ENCODE data around the gene CAMTA2.

Gene CAMTA2

GRCh38 chr17:5002121-5002788 is 14.8 kb upstream of the CAMTA2 start:
- no peak for DNase-seq (ENCODE audit: low read depth)

- no peak for DNase-seq (ENCODE audit: low read depth)
Measured at GRCh38 chr17:5000237-5000639, 12.8 kb upstream of the CAMTA2 start.

GRCh38 chr17:4999430-5000093 is 12.1 kb upstream of the CAMTA2 start:
- DNase-seq (ENCODE audit: low read depth): no peak

- no peak for DNase-seq (ENCODE audit: low read depth)
Measured at GRCh38 chr17:4998732-4999429, 11.4 kb upstream of the CAMTA2 start.

GRCh38 chr17:4998027-4998731 is 10.7 kb upstream of the CAMTA2 start:
- DNase-seq (ENCODE audit: low read depth): no peak

- no peak for DNase-seq (ENCODE audit: low read depth)
Measured at GRCh38 chr17:4997302-4998026, 10.0 kb upstream of the CAMTA2 start, which contains the start of the genes INCA1 and KIF1C. INCA1 (minus strand) TSS chr17:4997522; CDS start chr17:4994437, 3,085 bp downstream. KIF1C (plus strand) TSS chr17:4997950; CDS start chr17:5000247, 2,297 bp downstream.

- DNase-seq (ENCODE audit: low read depth): no peak
Measured at GRCh38 chr17:4994081-4994595, 6.7 kb upstream of the CAMTA2 start.

- no peak for DNase-seq (ENCODE audit: low read depth)
Measured at GRCh38 chr17:4987767-4988567, 492 bp upstream of the CAMTA2 start.

- DNase-seq (ENCODE audit: low read depth): no peak
Measured at GRCh38 chr17:4986403-4986802, 1.1 kb downstream of the CAMTA2 start.

GRCh38 chr17:4982305-4982704 is 5.2 kb downstream of the CAMTA2 start:
- no peak for DNase-seq (ENCODE audit: low read depth)

GRCh38 chr17:4980644-4981216 is 6.7 kb downstream of the CAMTA2 start:
- DNase-seq (ENCODE audit: low read depth): no peak

- DNase-seq (ENCODE audit: low read depth): no peak
Measured at GRCh38 chr17:4978726-4979125, 8.7 kb downstream of the CAMTA2 start.

GRCh38 chr17:4974115-4974670 is 13.3 kb downstream of the CAMTA2 start:
- no peak for DNase-seq (ENCODE audit: low read depth)

GRCh38 chr17:4973256-4974114 is 14.0 kb downstream of the CAMTA2 start:
- DNase-seq (ENCODE audit: low read depth): no peak

GRCh38 chr17:4972752-4973151 is 14.7 kb downstream of the CAMTA2 start:
- no peak for DNase-seq (ENCODE audit: low read depth)

GRCh38 chr17:4972322-4972721 is 15.2 kb downstream of the CAMTA2 start:
- no peak for DNase-seq (ENCODE audit: low read depth)

- DNase-seq (ENCODE audit: low read depth): no peak
Measured at GRCh38 chr17:4971826-4972225, 15.6 kb downstream of the CAMTA2 start.

- no peak for DNase-seq (ENCODE audit: low read depth)
Measured at GRCh38 chr17:4970273-4970672, 17.2 kb downstream of the CAMTA2 start.

Measured in GM04503 (cell line).